ES-I3 (cell line): ENCODE data around the gene AP1G1.
"Not testable (repeated sequence)": the region's sequence is repeated elsewhere in the genome, so short reads cannot be mapped to it uniquely, and the experiment has no call there.

Source experiments
- H3K36me3 ChIP-seq: 2 replicates; pipeline ENCODE4 v1.6.1; 2013; ENCODE audit warnings: mild to moderate bottlenecking, low read length, control low read depth, moderate library complexity; ENCODE audit not compliant: insufficient read depth
- H3K4me1 ChIP-seq: 2 replicates; pipeline ENCODE4 v1.6.1; 2013; ENCODE audit warnings: mild to moderate bottlenecking, control low read depth, low read length; ENCODE audit not compliant: insufficient read depth
- H3K9ac ChIP-seq: 2 replicates; pipeline ENCODE4 v1.6.1; 2013; ENCODE audit warnings: low read depth, mild to moderate bottlenecking, low read length, moderate library complexity
- H3K9me3 ChIP-seq: 2 replicates; pipeline ENCODE4 v1.6.1; 2013; ENCODE audit warnings: mild to moderate bottlenecking, low read length, moderate library complexity; ENCODE audit not compliant: control insufficient read depth, insufficient read depth

The AP1G1 gene

GRCh38 chr16:71722801-71723536 lies 85.7 kb downstream of the AP1G1 start:
- no peaks in the 10 kb centered on the region for H3K36me3 ChIP-seq
- peak overlapping the region; percentile 76 for H3K9ac ChIP-seq
- no peaks in the 10 kb centered on the region for H3K4me1 ChIP-seq
- H3K9me3 ChIP-seq = no peaks in the 10 kb centered on the region

GRCh38 chr16:71721066-71721740 lies 87.4 kb downstream of the AP1G1 start:
- no peaks in the 10 kb centered on the region for H3K36me3 ChIP-seq
- H3K9ac ChIP-seq = no peak overlapping the region
- no peaks in the 10 kb centered on the region for H3K4me1 ChIP-seq
- H3K9me3 ChIP-seq = no peaks in the 10 kb centered on the region

GRCh38 chr16:71712501-71712900 lies 96.1 kb downstream of the AP1G1 start:
- Histone ChIP-seq H3K36me3 (no peaks in the 10 kb centered on the region), H3K9me3 (no peaks in the 10 kb centered on the region), H3K9ac (no peak overlapping the region), H3K4me1 (peaks cover 33% of the 10 kb centered on the region)

- H3K9me3 ChIP-seq = no peaks in the 10 kb centered on the region
- no peaks in the 10 kb centered on the region for H3K36me3 ChIP-seq
- no peak overlapping the region for H3K9ac ChIP-seq
- peaks cover 35% of the 10 kb centered on the region for H3K4me1 ChIP-seq
These were observed 96.8 kb downstream of the AP1G1 start for GRCh38 chr16:71711789-71712188.

GRCh38 chr16:71709229-71709781 lies 99.3 kb downstream of the AP1G1 start:
- H3K36me3 ChIP-seq = no peaks in the 10 kb centered on the region
- H3K9ac ChIP-seq = no peak overlapping the region
- no peaks in the 10 kb centered on the region for H3K9me3 ChIP-seq
- peaks cover 35% of the 10 kb centered on the region for H3K4me1 ChIP-seq

GRCh38 chr16:71708696-71709095 lies 99.9 kb downstream of the AP1G1 start:
- H3K36me3 ChIP-seq = no peaks in the 10 kb centered on the region
- no peaks in the 10 kb centered on the region for H3K9me3 ChIP-seq
- no peak overlapping the region for H3K9ac ChIP-seq
- H3K4me1 ChIP-seq = peaks cover 35% of the 10 kb centered on the region

- no peaks in the 10 kb centered on the region for H3K36me3 ChIP-seq
- no peak overlapping the region; the same call in 1 of the 2 replicates for H3K9ac ChIP-seq
- peaks cover 30% of the 10 kb centered on the region for H3K4me1 ChIP-seq
- H3K9me3 ChIP-seq = no peaks in the 10 kb centered on the region
These were observed 101.4 kb downstream of the AP1G1 start for GRCh38 chr16:71707199-71707598.

- no peaks in the 10 kb centered on the region for H3K9me3 ChIP-seq
- H3K36me3 ChIP-seq = no peaks in the 10 kb centered on the region
- H3K9ac ChIP-seq = no peak overlapping the region
- peaks cover 19% of the 10 kb centered on the region for H3K4me1 ChIP-seq
These were observed 102.6 kb downstream of the AP1G1 start for GRCh38 chr16:71706046-71706445.

GRCh38 chr16:71703333-71703732 lies 105.3 kb downstream of the AP1G1 start:
- H3K9me3 ChIP-seq = no peaks in the 10 kb centered on the region
- H3K9ac ChIP-seq = no peak overlapping the region
- no peaks in the 10 kb centered on the region for H3K36me3 ChIP-seq
- H3K4me1 ChIP-seq = peaks cover 11% of the 10 kb centered on the region

GRCh38 chr16:71700831-71701230 lies 107.8 kb downstream of the AP1G1 start:
- Histone ChIP-seq H3K9me3 (no peaks in the 10 kb centered on the region), H3K9ac (no peak overlapping the region), H3K4me1 (no peaks in the 10 kb centered on the region), H3K36me3 (no peaks in the 10 kb centered on the region)

GRCh38 chr16:71698491-71698890 lies 110.1 kb downstream of the AP1G1 start:
- Histone ChIP-seq H3K4me1 (no peaks in the 10 kb centered on the region), H3K9me3 (no peaks in the 10 kb centered on the region), H3K9ac (no peak overlapping the region), H3K36me3 (no peaks in the 10 kb centered on the region)

- Histone ChIP-seq H3K9ac (no peak overlapping the region), H3K4me1 (no peaks in the 10 kb centered on the region), H3K36me3 (peaks cover 4% of the 10 kb centered on the region; the same call in 1 of the 2 replicates), H3K9me3 (no peaks in the 10 kb centered on the region)
These were observed 115.5 kb downstream of the AP1G1 start for GRCh38 chr16:71693164-71693563.

- H3K9me3 ChIP-seq = no peaks in the 10 kb centered on the region
- peaks cover 4% of the 10 kb centered on the region; the same call in 1 of the 2 replicates for H3K36me3 ChIP-seq
- H3K4me1 ChIP-seq = no peaks in the 10 kb centered on the region
- H3K9ac ChIP-seq = no peak overlapping the region
These were observed 118.7 kb downstream of the AP1G1 start for GRCh38 chr16:71689901-71690300.

- Histone ChIP-seq H3K9me3 (no peaks in the 10 kb centered on the region), H3K9ac (no peak overlapping the region), H3K36me3 (peaks cover 4% of the 10 kb centered on the region; the same call in 1 of the 2 replicates), H3K4me1 (no peaks in the 10 kb centered on the region)
These were observed 120.8 kb downstream of the AP1G1 start for GRCh38 chr16:71687861-71688260.

GRCh38 chr16:71684280-71684679 lies 124.4 kb downstream of the AP1G1 start:
- H3K9me3 ChIP-seq, H3K4me1 ChIP-seq, H3K9ac ChIP-seq, H3K36me3 ChIP-seq: not testable (repeated sequence)
